ENCODE measurements around the gene DROSHA.

Gene DROSHA

DNA sequence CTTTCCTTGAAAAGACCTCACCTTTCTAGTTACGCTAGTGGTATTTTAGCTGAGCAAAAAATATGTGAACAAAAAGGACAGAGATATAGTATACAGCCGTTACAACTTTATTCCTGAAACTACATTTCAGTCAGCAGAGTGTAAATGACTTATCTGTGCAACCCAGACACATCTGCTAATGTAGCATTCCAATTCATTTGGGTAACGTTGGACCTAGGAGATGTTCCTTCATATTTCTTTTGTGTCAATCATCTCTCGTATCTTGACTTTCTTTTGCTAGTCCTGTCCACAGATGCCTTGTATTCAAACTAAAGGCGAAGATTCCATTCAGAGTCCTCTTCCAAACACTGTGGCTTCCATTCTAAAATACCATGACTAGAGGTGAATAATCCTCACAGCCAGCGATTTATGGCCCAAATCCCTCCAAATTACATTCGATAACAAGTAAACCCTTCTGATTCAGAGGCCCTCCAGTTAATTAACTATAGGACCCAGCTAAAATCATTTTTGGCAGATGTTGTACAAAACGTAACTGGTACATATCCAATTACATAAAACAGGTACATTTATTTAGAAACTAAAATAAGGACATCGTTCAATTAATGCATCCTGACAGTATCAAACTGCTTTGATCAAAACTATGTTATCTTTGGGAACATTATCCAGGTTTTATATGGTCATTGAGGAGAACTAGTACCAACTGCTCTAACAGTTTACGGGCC is 155.7 kb downstream of the DROSHA start:
- TF ChIP-seq, protein P1, sequence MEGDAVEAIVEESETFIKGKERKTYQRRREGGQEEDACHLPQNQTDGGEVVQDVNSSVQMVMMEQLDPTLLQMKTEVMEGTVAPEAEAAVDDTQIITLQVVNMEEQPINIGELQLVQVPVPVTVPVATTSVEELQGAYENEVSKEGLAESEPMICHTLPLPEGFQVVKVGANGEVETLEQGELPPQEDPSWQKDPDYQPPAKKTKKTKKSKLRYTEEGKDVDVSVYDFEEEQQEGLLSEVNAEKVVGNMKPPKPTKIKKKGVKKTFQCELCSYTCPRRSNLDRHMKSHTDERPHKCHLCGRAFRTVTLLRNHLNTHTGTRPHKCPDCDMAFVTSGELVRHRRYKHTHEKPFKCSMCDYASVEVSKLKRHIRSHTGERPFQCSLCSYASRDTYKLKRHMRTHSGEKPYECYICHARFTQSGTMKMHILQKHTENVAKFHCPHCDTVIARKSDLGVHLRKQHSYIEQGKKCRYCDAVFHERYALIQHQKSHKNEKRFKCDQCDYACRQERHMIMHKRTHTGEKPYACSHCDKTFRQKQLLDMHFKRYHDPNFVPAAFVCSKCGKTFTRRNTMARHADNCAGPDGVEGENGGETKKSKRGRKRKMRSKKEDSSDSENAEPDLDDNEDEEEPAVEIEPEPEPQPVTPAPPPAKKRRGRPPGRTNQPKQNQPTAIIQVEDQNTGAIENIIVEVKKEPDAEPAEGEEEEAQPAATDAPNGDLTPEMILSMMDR (IDR thresholded peaks at IDR 0.05; ENCODE audit: borderline replicate concordance, extremely low read depth, low read length, poor library complexity, severe bottlenecking), result no peak
- TF ChIP-seq EZH2 (IDR thresholded peaks at IDR 0.05; ENCODE audit: borderline replicate concordance, low read depth, low read length, severe bottlenecking), result no peak
- H3K9me3 ChIP-seq (ENCODE audit: insufficient read depth, low read length, severe bottlenecking), result no peaks in the 10 kb centered on the region
- H3K4me1 ChIP-seq (ENCODE audit: insufficient read depth, low read length), result no peaks in the 10 kb centered on the region
- no peaks in the 10 kb centered on the region for H4K20me1 ChIP-seq (ENCODE audit: insufficient read depth, low read length)
- no peak overlapping the region for H3K4me3 ChIP-seq (ENCODE audit: low read depth in 1 of 2, low read length in 2 of 2)
- DNase-seq, result no peak
- H3K27ac ChIP-seq (ENCODE audit: low read length), result no peak overlapping the region
- H2AFZ ChIP-seq (ENCODE audit: low read depth, low read length), result no peak overlapping the region
- H3K4me2 ChIP-seq (ENCODE audit: insufficient read depth, low read length), result no peak overlapping the region
- no peak overlapping the region for H3K9ac ChIP-seq (ENCODE audit: low read depth, low read length)
- H3K27me3 ChIP-seq (ENCODE audit: insufficient read depth, low read length, poor library complexity), result no peaks in the 10 kb centered on the region
- no peaks in the 10 kb centered on the region for H3K36me3 ChIP-seq (ENCODE audit: insufficient read depth, low read length)
- ATAC-seq (ENCODE audit: insufficient read depth, low read depth), result no peak
- no peaks in the 10 kb centered on the region for H3K79me2 ChIP-seq (ENCODE audit: insufficient read depth, low read length)

DNA sequence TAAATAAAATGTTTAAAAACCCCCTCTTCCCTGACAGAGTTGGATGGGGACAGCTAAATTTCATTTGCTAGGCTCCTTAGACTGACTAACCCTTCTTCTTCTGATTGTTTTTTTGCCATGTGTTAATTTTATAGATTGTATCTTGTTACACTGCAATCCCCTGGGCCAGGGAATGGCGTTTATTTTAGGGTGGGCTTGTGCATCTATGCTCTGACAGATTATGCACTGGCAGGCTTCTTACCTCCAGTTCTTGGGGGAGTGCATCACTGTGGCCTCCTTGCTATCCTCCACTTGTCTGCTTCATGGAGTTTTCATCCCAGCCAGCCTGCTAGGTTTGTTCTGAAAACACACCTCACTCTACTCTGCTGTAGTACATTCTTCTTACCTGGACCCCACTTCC is 159.8 kb downstream of the DROSHA start:
- H3K4me3 ChIP-seq (ENCODE audit: low read depth in 1 of 2, low read length in 2 of 2), result no peak overlapping the region
- H3K27ac ChIP-seq (ENCODE audit: low read length), result no peak overlapping the region
- no peak overlapping the region for H3K9ac ChIP-seq (ENCODE audit: low read depth, low read length)
- no peaks in the 10 kb centered on the region for H3K36me3 ChIP-seq (ENCODE audit: insufficient read depth, low read length)
- H2AFZ ChIP-seq (ENCODE audit: low read depth, low read length), result no peak overlapping the region
- no peaks in the 10 kb centered on the region for H3K27me3 ChIP-seq (ENCODE audit: insufficient read depth, low read length, poor library complexity)
- no peaks in the 10 kb centered on the region for H3K9me3 ChIP-seq (ENCODE audit: insufficient read depth, low read length, severe bottlenecking)
- H3K4me1 ChIP-seq (ENCODE audit: insufficient read depth, low read length), result no peaks in the 10 kb centered on the region
- H3K79me2 ChIP-seq (ENCODE audit: insufficient read depth, low read length), result no peaks in the 10 kb centered on the region
- DNase-seq (no peak), ATAC-seq (ENCODE audit: insufficient read depth, low read depth) (no peak)
- H3K4me2 ChIP-seq (ENCODE audit: insufficient read depth, low read length), result no peak overlapping the region
- H4K20me1 ChIP-seq (ENCODE audit: insufficient read depth, low read length), result no peaks in the 10 kb centered on the region
- no peak for TF ChIP-seq EZH2 (IDR thresholded peaks at IDR 0.05; ENCODE audit: borderline replicate concordance, low read depth, low read length, severe bottlenecking)
- TF ChIP-seq, protein P1 (IDR thresholded peaks at IDR 0.05; ENCODE audit: borderline replicate concordance, extremely low read depth, low read length, poor library complexity, severe bottlenecking), result no peak

DNA sequence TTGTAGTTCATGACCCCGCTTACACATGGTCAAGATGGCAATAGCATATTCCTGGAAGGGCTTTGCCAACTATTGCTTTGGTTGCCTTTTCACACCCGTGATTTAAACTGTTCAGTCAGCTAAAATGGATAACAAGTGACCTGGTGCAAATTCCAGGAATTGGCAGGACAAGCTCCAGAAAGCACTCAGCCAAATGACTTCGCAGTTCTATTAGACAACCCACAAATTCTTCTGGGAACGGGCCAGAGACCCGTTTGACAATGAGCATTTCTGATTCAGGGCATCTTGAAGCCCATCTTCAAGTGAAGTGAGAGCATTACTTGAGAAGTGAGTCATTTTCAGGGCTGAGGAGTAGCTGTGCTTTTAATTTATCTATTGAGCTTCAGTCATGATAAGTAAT is 165.0 kb downstream of the DROSHA start:
- Histone ChIP-seq H3K27me3 (ENCODE audit: insufficient read depth, low read length, poor library complexity) (no peaks in the 10 kb centered on the region), H3K4me3 (ENCODE audit: low read depth in 1 of 2, low read length in 2 of 2) (no peak overlapping the region), H3K4me1 (ENCODE audit: insufficient read depth, low read length) (no peaks in the 10 kb centered on the region), H3K27ac (ENCODE audit: low read length) (no peak overlapping the region), H3K9me3 (ENCODE audit: insufficient read depth, low read length, severe bottlenecking) (no peaks in the 10 kb centered on the region), H3K4me2 (ENCODE audit: insufficient read depth, low read length) (no peak overlapping the region), H2AFZ (ENCODE audit: low read depth, low read length) (no peak overlapping the region), H3K9ac (ENCODE audit: low read depth, low read length) (no peak overlapping the region), H4K20me1 (ENCODE audit: insufficient read depth, low read length) (no peaks in the 10 kb centered on the region), H3K79me2 (ENCODE audit: insufficient read depth, low read length) (no peaks in the 10 kb centered on the region), H3K36me3 (ENCODE audit: insufficient read depth, low read length) (no peaks in the 10 kb centered on the region)
- ATAC-seq (ENCODE audit: insufficient read depth, low read depth) (no peak), DNase-seq (no peak)
- no peak for TF ChIP-seq EZH2 (IDR thresholded peaks at IDR 0.05; ENCODE audit: borderline replicate concordance, low read depth, low read length, severe bottlenecking)
- TF ChIP-seq, protein P1 (IDR thresholded peaks at IDR 0.05; ENCODE audit: borderline replicate concordance, extremely low read depth, low read length, poor library complexity, severe bottlenecking), result no peak

Data from DND-41 (cell line).